HG02981 (cell line): ENCODE measurements around the gene ULK1.
A peak's percentile ranks its signal among the peaks of the same experiment; 100 is the strongest.

Experiments
- ATAC-seq: cut with Tn5 transposase; IDR thresholded peaks from one replicate; pipeline ENCODE4 v1.9.1; 2021; ENCODE audit warnings: mild to moderate bottlenecking, moderate library complexity; ENCODE audit not compliant: unreplicated experiment

Gene ULK1

DNA sequence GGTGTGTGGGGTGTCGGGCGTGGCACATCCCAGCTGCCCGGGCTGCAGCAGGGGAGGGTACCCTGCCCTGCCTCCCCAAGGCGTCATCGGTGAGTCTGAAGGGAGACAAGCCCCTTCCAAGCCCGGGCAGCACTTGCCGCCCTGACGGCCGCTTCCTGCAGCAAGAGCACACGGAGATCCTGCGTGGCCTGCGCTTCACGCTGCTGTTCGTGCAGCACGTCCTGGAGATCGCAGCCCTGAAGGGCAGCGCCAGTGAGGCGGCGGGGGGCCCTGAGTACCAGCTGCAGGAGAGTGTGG lies 24.6 kb downstream of the ULK1 start:
- ATAC-seq: no peak

DNA sequence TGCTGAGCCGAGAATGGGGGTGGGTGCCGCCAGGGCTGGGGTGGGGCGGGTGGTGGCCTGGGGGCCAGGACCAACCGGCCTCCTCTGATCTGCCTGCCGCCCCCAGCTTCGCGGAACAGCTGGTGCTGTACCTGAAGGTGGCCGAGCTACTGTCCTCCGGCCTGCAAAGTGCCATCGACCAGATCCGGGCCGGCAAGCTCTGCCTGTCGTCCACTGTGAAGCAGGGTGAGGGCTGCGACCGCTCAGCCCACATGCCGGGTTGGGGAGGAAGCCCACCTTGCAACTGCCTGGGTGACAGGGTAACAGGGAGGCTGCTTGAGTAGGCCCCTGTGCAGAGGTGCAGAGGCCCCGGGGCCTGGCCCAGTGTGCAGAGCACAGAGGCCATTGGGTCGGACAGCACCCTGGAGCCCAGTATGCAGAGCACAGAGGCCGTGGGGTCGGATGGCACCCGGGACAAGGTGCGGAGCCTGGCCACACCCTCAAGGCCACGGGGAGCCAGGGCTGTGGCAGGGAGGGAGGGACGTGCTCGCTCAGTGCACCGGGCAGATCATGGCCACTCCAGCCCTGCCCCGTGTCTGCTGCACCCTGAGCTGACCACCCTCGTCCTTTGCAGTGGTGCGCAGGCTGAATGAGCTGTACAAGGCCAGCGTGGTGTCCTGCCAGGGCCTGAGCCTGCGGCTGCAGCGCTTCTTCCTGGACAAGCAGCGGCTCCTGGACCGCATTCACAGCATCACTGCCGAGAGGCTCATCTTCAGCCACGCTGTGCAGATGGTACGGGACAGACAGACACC lies 25.1 kb downstream of the ULK1 start:
- no peak for ATAC-seq

DNA sequence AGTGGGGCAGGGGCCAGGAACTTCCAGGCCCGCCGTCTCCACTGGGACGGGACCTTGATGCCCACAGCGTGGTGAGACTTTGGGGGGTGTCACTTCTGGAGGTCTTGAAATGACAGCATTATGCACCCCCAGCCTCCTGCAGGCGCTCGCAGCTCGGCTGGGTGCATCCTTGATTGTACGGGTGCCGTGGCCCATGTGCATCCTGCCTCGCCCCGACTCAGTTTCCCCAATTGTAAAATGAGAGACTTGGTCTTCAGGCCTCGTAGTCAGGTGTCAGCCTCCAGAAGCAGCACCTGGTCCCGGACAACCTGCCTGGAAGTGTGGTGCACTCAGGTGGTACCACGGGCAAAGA lies 25.7 kb downstream of the ULK1 start:
- ATAC-seq: no peak

DNA sequence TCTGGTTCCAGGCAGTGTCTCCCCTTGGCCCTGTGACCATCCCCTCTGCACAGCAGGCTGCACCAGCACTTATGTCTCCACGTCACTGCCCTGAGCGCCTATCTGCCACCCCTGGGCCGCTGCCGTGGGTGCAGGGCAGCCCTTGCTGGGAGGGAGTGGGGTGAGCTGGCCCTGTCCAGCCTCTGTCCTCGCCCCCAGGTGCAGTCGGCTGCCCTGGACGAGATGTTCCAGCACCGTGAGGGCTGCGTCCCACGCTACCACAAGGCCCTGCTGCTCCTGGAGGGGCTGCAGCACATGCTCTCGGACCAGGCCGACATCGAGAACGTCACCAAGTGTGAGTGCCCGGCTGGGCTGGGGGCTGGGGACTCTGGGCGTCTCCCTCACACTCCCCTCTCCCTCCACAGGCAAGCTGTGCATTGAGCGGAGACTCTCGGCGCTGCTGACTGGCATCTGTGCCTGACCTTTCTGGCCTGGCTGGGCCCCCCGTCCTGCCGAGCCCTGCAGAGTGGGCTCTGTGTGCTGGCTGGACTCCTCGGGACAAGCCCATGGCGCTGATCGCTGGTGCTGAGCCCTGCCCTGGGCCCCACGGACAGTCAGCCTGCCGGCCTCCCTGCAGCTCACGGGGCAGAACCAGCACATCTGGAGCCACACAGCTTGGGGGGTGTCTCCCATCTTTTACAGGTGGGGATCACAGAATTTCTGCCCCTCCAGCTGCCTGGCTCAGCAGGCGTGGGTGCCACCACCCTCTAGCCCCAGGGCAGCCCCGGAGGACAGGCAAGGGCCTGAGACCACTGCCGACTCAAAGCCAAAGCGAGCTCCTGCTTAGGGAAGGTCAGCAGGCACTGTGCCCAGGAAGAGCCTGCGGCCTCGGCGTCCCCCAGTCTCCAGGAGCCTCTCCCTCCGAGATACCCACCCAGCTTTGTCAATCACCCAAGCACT lies 26.7 kb downstream of the ULK1 start:
- ATAC-seq: no peak

DNA sequence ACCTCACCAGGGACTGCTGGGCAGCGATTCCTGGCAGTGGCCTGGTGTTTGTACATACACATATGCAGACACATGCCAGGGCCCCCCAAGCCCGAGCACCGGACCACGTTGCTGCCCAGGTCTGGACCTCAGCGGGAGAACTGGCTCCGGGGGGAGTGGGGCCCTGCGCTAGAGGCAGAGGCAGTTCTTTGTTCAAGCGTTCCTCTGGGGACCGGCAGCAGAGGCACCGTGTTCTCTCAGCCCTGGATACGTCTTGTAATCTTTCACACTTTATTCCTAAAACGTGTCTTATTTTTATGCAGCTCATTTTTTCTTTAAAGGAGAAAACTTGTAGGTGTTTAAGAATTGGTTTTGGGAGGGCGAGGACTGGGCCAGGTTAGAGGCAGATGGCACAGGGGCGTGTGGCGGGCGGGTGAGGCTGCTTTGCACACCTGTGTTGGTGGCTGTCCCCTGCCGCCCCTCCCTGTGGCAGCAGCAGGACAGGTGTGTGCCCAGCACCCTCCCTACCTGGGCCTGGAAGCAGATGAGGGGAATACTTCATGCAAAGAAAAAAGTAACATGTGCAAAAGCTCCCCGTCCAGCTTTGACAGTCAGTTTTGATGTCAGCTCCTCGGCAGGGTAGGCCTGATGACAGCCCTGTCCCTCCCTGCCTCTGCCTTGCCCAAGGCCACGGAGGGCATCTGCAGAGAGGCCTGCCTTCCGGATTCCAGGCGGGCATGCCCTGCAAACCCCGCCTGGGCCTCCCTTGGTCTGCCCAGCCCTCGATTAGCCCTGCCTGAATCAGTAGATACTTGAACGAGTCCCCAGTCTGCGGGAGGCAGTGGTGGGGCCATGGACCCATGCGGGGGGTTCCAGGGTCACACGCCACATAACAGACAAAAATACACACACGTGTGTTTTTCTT lies 27.7 kb downstream of the ULK1 start:
- ATAC-seq: no peak

DNA sequence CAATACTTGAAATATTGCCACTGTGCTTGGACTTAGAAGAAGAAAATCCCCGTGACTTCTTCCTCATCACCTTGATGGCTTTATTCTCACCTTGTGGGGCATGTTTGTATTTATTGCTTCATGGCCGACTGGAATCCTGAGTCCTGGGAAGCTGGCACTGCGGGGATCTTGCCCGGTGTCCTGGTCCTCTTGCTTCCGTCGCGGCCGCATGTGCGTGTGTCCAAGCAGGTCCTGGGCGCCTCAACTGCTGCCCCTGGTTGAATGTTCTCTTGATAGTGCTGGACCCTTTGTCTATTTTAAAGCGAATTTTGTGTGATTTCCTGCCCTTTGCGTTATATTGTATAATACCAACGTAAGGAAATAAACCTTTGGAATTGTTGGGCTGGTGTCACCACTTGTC lies 28.4 kb downstream of the ULK1 start:
- no peak for ATAC-seq

DNA sequence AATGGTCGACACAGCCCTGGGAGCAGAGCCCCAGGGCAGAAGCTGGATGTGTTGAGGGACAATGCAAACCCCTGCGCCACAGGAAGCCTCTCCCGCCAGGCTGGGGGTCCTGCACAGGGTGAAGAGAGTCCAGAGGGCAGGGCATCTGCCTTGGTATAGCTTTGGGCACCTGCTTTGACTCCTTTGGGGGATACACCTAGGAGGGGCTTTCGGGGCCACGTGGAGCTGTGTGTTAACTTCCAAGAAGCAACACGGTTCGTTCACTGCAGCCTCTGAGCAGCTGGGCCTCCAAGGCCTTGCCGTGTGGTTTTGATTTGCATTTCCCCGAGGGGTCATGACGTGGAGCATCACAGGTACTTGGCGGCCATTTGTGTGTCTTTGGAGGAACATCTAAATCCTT lies 28.8 kb downstream of the ULK1 start:
- ATAC-seq: peak; percentile 86

DNA sequence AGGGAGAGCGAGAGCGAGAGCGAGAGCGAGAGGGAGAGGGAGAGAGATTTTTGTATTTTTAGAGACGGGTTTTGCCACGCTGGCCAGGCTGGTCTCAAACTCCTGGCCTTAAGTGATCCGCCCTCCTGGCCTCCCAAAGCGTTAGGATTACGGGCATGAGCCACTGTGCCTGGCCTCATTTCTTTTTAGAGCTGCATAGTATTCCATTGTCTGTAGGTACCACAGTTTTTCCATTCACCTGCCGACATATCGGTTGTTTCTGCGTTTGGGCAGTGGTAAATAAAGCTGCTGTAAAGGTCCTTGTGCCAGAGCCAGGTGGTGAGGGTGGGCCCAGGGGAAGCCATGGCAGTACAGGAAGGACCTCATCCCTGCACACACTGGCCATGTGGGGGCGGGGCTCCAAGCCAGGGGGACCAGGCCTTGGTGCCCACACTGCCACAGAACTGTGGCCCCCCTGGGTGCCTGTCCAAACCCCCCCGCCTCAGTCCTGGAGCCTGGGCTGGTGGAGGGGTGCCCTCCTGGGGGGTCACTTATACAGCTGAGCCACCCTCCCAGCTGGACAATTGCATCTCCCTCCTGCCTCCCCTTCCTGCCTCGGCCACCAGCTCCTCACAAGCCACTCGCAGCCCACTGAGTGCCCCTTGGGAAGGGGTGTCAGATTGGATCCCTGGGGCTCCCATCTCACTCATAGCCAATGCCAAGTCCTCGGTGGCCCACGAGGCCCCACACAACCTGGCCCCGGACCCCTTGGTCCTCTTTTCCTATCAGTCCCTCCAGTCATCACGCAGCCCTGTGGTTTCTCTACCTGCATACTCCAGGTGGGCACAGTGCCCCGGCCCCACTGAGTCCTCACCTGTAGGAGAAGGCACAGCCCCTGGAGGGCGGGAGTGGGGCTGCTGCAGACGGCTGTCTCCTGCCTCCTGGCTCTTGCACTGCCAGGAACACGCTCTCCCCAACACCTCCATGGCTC lies 33.0 kb downstream of the ULK1 start:
- ATAC-seq: no peak

DNA sequence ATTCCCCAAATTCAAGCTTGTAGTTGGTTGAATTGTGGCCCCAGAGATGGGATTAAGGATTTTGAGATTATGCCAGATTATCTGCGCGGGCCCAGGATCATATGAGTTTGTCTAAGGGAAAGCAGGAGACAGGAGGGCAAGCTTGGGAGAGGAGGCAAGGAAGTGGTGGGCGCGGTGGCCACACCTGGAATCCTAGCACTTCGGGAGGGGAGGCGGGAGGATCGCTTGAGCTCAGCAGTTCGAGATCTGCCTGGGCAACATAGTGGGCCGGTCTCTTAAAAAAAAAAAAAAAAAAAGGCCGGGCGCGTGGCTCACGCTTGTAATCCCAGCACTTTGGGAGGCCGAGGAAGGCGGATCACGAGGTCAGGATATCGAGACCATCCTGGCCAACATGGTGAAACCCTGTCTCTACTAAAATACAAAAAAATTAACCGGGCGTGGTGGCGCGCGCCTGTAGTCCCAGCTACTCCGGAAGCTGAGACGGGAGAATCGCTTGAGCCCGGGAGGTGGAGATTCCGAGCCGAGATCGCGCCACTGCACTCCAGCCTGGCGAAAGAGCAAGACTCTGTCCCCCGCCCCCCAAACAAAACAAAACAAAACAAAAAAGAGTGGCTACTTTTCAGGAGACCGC lies 33.8 kb downstream of the ULK1 start:
- peak; percentile 4 for ATAC-seq

DNA sequence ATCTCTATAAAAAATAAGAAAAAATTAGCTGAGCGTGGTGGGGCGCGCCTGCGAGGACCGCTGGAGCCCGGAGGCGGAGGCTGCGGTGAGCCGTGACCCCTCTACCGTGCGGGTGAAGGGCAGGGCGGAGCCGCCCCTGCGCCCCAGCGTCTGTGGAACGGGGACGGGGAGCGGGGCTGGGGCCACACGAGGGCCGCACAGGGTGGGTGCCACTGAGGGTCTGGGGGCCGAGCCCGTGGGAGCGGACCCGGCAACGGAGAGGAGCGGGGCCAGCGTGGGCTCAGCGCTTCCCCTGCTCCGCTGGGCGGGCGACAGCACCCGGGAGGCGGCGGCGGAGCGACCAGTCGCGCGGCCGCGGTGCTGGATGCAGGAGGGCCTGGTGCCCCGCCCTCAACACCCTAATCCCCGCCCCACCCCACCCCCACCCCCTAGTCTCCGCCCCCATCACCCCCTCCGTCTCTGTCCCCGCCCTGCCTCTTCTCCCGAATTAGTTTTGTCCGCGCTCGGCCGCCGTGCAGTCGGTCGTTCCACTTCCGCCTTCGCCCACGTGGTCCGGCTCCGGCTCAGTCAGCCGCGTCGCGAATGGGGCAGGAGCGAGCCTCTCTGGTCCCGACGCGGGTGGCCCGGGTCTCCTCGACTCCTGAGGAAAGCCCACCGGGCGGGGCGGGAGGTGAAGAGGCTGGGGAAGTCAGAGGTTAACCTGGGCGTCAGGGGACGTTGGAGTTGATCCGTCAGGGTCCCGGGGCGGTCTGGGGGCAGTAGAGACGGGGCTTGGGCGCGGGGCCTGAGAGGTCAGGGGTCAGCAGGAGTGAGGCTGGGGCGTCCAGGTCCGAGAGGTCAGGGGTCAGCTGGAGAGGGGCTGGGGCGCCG lies 34.5 kb downstream of the ULK1 start, which contains the start of gene PUS1:
Gene PUS1 (plus strand): TSS at position 566 of the 870 bp plus-strand sequence. CDS start 447 bp downstream, outside the sequence.
- peak; percentile 62 for ATAC-seq

DNA sequence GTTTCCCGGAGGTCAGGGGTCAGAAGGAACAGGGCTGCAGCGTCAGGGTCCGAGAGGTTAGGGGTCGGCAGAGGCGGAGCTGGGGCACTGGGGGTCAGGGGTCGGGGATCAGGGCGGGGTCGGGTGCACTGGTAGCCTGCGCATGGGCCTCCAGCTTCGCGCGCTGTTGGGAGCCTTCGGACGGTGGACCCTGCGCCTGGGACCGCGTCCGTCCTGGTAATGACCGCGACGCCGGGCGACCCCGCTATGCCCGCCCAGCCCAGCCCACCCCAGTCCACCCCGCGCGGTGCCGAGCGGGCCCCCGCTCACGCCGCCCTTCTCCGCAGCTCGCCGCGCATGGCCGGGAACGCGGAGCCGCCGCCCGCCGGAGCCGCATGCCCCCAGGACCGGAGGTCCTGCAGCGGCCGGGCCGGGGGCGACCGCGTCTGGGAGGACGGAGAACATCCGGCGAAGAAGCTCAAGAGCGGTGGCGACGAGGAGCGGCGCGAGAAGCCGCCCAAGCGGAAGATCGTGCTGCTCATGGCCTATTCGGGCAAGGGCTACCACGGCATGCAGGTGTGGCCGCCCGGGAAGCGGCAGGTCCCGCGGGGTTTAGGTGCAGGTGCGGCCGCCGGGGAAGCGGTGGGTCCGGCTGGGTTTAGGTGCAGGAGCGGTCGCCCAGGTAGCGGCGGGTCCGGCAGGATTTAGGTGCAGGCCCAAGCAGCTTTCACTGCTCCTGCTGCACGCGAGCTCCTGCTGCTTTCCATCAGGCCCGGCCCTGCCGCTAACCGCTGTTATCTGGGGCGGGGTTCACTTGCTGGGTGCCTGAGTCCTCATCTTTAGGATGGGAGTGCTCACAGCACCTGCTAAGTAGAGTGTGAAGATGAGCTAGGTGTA lies 35.4 kb downstream of the ULK1 start:
- ATAC-seq: no peak

DNA sequence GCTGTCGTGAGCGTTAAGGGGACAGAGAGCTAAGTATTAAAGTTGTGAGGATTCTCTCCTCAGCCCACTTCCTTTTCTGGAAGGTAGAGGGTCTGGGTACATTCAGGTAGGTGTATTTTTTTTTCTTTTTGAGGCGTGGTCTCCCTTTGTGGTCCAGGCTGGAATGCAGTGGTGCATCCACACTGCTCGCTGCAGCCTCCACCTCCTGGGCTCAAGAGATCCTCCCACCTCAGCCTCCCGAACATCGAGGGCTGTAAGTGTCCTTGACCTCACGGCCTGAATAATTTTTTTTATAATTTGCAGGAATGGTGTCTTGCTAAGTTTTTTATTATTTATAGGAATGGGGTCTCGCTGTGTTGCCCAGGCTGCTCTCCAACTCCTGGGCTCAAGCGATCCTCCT lies 36.1 kb downstream of the ULK1 start:
- no peak for ATAC-seq

DNA sequence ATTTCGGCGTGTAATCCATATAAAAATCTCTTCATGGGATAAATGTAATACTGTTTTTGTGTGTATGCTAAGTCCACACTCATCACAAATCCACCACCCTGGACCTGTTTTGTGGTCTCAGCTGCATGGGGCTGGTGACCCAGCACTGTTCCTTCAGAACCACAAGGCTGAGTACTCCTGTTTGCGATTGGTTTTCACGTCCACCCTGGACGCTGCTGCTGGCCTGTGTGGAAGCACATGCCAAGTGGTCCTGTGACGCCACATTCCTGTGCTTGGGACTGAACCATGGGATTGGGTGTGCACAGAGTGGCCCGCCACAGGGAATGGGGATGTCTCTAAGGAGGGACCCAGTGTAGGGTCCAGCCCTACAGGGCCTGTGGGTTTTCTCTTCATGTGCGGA lies 39.0 kb downstream of the ULK1 start:
- no peak for ATAC-seq

DNA sequence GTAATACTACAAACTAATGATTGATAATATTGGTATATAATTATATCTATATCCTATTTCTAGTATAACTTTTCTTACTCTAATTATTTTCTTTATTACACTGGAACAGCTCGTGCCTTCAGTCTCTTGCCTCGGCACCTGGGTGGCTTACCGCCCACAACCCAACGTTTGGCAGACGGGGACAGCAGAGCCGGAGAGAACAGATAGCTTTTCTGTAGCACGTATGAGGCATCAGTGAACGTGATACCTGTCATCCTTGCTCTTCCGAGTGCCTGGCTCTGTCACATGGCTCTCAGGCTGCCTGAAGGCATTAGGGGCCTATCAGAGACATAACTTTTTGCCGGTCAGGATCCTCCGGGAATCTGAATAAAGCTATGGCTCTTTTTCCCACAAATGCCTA lies 40.1 kb downstream of the ULK1 start:
- ATAC-seq: no peak

DNA sequence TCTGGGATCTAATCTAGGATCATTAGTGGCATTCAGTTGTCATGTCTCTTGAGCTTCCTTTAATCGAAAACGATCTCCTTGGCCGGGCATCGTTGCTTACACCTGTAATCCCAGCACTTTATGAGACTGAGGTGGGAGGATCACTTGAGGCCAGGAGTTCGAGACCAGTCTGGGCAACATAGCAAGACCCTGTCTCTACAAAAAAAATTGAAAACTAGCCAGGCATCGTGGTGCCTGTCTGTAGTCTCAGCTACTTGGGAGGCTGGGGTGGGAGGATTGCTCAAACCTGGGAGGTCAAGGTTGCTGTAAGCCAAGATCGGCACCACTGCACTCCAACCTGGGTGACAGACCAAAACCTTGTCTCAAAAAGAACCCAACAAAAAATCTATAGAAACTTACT lies 43.7 kb downstream of the ULK1 start:
- no peak for ATAC-seq

DNA sequence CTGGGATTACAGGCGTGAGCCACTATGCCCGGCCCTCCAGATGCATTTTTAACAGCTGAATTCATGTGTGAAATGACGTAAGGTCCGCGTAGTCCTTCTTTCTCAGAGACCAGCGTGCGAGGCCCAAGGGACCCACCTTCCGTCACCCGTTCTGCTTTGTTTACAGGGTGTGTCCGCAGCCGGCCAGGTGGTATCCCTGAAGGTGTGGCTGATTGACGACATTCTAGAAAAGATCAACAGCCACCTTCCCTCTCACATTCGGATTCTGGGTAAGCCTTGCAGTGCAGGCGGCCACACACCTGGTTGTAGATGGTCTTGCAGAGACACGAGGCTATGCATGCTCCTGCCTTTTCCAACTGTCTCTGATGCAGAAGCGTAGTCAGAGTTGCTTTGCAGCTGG lies 44.6 kb downstream of the ULK1 start:
- no peak for ATAC-seq

DNA sequence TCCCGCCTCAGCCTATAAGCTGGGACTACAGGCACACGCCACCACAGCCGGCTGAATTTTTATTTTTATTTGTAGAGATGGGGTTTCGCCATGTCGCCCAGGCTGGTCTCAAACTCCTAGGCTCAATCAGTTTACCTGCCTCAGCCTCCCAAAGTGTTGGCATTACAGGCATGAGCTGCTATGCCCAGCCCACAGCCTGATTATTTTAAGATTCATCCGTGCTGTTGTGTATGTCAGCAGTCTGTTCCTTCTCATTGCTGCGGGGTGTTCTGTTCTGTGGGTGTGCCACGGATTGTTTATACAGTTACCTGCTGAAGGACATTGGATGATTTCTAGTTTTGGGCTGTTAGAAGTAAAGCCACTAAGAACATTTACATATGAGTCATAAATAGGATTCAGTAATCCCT lies 45.7 kb downstream of the ULK1 start:
- no peak for ATAC-seq
